Fibroblast of the aortic adventitia (primary cell): ENCODE results near the gene TBC1D32. TPM values are rescaled to one million over a fixed set of nuclear protein-coding genes. Genes with fewer than 3 reads are reported as not detected.
"Not testable (repeated sequence)": the region's sequence is repeated elsewhere in the genome, so short reads cannot be mapped to it uniquely, and the experiment has no call there.

Experiments used
- DNase-seq: peaks from one replicate; pipeline ENCODE4 v3.0.0-alpha.2; 2010; ENCODE audit warnings: low read depth
- H3K4me3 ChIP-seq: 2 replicates; pipeline ENCODE4 v1.5.1; 2011; ENCODE audit warnings: low read depth, mild to moderate bottlenecking, control low read depth, low read length, moderate library complexity
- total RNA-seq: library from RNA; depleted of rRNA; stranded (reverse); fragments of >200 nt; gene quantifications from 2 replicates; pipeline ENCODE4 v1.2.3, GENCODE V29; 2012; ENCODE audit warnings: low replicate concordance
- TF ChIP-seq, protein P1 (sequence below): IDR thresholded peaks from 2 replicates; pipeline ENCODE4 v1.5.1; 2011; ENCODE audit warnings: mild to moderate bottlenecking, low read length, control low read depth, inconsistent platforms; ENCODE audit not compliant: insufficient read depth

The TBC1D32 gene
- total RNA-seq, 1 donor: 21.2 TPM

- H3K4me3 ChIP-seq: no peak overlapping the region
- peak; percentile 48 for DNase-seq
- TF ChIP-seq, protein P1, sequence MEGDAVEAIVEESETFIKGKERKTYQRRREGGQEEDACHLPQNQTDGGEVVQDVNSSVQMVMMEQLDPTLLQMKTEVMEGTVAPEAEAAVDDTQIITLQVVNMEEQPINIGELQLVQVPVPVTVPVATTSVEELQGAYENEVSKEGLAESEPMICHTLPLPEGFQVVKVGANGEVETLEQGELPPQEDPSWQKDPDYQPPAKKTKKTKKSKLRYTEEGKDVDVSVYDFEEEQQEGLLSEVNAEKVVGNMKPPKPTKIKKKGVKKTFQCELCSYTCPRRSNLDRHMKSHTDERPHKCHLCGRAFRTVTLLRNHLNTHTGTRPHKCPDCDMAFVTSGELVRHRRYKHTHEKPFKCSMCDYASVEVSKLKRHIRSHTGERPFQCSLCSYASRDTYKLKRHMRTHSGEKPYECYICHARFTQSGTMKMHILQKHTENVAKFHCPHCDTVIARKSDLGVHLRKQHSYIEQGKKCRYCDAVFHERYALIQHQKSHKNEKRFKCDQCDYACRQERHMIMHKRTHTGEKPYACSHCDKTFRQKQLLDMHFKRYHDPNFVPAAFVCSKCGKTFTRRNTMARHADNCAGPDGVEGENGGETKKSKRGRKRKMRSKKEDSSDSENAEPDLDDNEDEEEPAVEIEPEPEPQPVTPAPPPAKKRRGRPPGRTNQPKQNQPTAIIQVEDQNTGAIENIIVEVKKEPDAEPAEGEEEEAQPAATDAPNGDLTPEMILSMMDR: peak; percentile 50
Observed at GRCh38 chr6:121305957-121306607, 28.2 kb downstream of the TBC1D32 start.

GRCh38 chr6:121302882-121303281, 31.4 kb downstream of the TBC1D32 start:
- TF ChIP-seq, protein P1: no peak
- no peak for DNase-seq
- H3K4me3 ChIP-seq: no peak overlapping the region

DNA sequence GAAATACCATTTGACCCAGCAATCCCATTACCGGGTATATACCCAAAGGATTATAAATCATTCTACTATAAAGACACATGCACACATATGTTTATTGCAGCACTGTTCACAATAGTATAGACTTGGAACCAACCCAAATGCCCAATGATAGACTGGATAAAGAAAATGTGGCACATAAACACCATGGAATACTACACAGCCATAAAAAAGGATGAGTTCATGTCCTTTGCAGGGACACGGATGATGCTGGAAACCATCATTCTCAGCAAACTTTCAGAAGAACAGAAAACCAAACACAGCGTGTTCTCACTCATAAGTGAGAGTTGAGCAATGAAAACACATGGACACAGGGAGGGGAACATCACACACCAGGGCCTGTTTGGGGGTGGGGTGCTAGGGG, 33.1 kb downstream of the TBC1D32 start:
- H3K4me3 ChIP-seq, DNase-seq: not testable (repeated sequence)

DNA sequence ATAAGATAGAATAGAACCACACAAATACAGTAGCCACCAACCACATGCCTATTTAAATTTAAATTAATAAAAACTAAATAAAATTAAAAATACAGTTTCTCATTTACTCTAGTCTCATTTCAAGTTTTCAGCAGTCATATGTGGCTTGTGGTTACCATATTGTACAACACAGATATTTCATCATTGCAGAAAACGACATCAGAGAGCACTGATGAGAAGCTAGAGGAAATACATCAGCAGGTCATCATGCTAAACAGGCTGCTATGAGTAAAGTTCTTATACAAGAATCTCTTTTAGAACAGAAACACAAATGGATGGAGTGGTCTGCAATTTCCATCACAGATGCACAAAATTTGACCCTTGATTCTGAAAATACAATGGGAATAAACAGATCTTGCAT, 36.6 kb downstream of the TBC1D32 start:
- TF ChIP-seq, protein P1: no peak
- no peak overlapping the region for H3K4me3 ChIP-seq
- DNase-seq: peak; percentile 12

- TF ChIP-seq, protein P1: no peak
- H3K4me3 ChIP-seq: no peak overlapping the region
- peak; percentile 89 for DNase-seq
Observed at GRCh38 chr6:121285041-121285440, 49.2 kb downstream of the TBC1D32 start.

GRCh38 chr6:121274666-121275295, 59.5 kb downstream of the TBC1D32 start:
- no peak for DNase-seq
- TF ChIP-seq, protein P1: no peak
- no peak overlapping the region for H3K4me3 ChIP-seq

DNA sequence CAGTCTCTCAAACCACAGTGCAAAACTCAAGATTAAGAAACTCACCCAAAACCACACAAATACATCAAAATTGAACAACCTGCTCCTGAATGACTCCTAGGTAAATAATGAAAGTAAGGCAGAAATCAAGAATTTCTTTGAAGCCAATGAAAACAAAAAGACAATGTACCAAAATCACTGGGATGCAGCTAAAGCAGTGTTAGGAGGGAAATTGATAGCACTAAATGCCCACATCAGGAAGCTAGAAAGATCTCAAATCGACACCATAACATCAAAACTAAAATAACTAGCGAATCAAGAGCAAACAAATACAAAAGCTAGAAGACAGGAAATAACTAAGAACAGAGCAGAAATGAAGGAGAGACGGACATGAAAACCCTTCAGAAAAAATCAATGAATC, 70.5 kb downstream of the TBC1D32 start:
- TF ChIP-seq, protein P1: no peak
- no peak for DNase-seq
- no peak overlapping the region for H3K4me3 ChIP-seq
